BJ (cell line): ENCODE measurements around the gene GLRA1. TPM values are rescaled to one million over a fixed set of nuclear protein-coding genes. Genes with fewer than 3 reads are reported as not detected.
A peak's percentile ranks its signal among the peaks of the same experiment; 100 is the strongest.
"Not testable (repeated sequence)": the region's sequence is repeated elsewhere in the genome, so short reads cannot be mapped to it uniquely, and the experiment has no call there.

Experiments
- CTCF ChIA-PET: fragments of 350-600 bp; formaldehyde crosslinking; extraction: SDS; loops from one replicate; lab custom pipeline; 2021; ENCODE audit warnings: antibody characterized with exemption, inconsistent platforms; lab: Yijun Ruan, JAX
- POLR2A ChIA-PET: fragments of 300-600 bp; sonication (Branson Sonifier 250); formaldehyde crosslinking; extraction: SDS; loops from one replicate; lab custom pipeline; 2021; ENCODE audit warnings: antibody characterized with exemption; lab: Charles Lee
- DNase-seq: peaks from one replicate; pipeline ENCODE4 v3.0.0-alpha.2; 2011; ENCODE audit warnings: low read depth
- H3K27me3 ChIP-seq: 2 replicates; pipeline ENCODE4 v1.6.0; 2011; ENCODE audit warnings: low read length; ENCODE audit not compliant: control insufficient read depth, insufficient read depth
- H3K36me3 ChIP-seq: 2 replicates; pipeline ENCODE4 v1.5.1; 2011; ENCODE audit warnings: low read length; ENCODE audit not compliant: control insufficient read depth, insufficient read depth
- H3K4me3 ChIP-seq: 2 replicates; pipeline ENCODE4 v1.5.1; 2011; ENCODE audit warnings: low read depth, mild to moderate bottlenecking, control low read depth, low read length
- polyA plus RNA-seq: library from polyadenylated mRNA; depleted of rRNA; stranded (reverse); fragments of >200 nt; gene quantifications from 2 replicates; pipeline ENCODE4 v1.2.3, GENCODE V29; 2011
- TF ChIP-seq, protein P1 (sequence below): IDR thresholded peaks from 2 replicates; pipeline ENCODE4 v1.5.1; 2011; ENCODE audit warnings: low read depth, mild to moderate bottlenecking, control low read depth, inconsistent platforms, low read length, moderate library complexity; ENCODE audit not compliant: insufficient read depth

The GLRA1 gene
- polyA plus RNA-seq, 1 experiment = not detected

DNA sequence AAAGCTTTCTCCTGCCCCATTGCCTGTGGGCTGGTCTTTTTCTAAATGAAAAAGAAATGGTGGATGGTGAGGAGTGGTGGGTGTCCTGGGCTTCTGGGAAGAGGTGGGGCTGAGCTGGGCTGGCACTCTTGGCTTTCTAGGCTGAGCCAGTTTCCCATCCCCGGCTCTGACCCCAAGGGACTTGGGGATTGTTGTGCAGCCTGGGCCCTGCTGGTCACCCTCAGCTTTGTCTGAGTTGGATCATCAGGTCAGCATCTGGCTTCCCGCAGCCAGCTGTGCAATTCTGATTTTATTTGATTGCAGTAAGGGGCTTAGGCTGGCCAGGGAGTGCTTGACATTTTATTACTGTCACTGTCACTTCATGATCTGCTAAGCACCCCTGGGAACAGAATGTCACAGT lies 25.3 kb downstream of the GLRA1 start:
- no peak overlapping the region for H3K4me3 ChIP-seq
- no peaks in the 10 kb centered on the region for H3K36me3 ChIP-seq
- H3K27me3 ChIP-seq = no peaks in the 10 kb centered on the region
- ChIA-PET CTCF (interaction anchor here (0.9 kb wide), 1 partner anchor 241 kb away, joined by 3 read pairs; no protein-coding TSS in a partner anchor), POLR2A (no interaction called here)
- DNase-seq = no peak
- TF ChIP-seq, protein P1, sequence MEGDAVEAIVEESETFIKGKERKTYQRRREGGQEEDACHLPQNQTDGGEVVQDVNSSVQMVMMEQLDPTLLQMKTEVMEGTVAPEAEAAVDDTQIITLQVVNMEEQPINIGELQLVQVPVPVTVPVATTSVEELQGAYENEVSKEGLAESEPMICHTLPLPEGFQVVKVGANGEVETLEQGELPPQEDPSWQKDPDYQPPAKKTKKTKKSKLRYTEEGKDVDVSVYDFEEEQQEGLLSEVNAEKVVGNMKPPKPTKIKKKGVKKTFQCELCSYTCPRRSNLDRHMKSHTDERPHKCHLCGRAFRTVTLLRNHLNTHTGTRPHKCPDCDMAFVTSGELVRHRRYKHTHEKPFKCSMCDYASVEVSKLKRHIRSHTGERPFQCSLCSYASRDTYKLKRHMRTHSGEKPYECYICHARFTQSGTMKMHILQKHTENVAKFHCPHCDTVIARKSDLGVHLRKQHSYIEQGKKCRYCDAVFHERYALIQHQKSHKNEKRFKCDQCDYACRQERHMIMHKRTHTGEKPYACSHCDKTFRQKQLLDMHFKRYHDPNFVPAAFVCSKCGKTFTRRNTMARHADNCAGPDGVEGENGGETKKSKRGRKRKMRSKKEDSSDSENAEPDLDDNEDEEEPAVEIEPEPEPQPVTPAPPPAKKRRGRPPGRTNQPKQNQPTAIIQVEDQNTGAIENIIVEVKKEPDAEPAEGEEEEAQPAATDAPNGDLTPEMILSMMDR = no peak

GRCh38 chr5:151897896-151898295 lies 26.8 kb downstream of the GLRA1 start:
- no peak overlapping the region for H3K4me3 ChIP-seq
- ChIA-PET CTCF (interaction anchor here (1.4 kb wide), 1 partner anchor 10 kb away, joined by 5 read pairs; no protein-coding TSS in a partner anchor), POLR2A (no interaction called here)
- H3K27me3 ChIP-seq = no peaks in the 10 kb centered on the region
- no peaks in the 10 kb centered on the region for H3K36me3 ChIP-seq
- TF ChIP-seq, protein P1 = no peak
- DNase-seq = no peak

DNA sequence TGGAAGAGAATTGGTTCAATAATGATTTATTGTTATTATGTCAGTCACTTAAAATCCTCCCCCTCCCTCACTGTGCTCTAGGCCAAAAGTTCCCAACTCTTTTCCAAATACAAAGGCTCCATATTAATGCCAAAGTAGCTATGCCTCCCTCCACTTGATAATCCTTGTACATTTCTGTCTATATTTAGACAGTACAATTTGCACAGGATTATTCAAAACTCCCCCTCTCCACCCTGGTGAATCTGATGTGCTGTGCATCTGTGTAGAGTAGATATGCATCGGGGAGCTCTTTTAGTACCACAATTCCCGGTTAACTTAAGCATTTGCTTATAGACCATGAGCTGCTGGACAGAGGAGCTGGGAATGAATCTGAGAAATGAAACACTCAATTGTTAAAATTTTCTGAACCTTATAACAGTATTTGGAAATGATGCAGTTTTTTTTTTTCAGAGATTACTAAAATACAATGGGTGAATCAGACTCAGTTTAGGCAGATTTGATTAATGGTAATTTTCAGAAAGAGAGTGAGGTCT lies 27.6 kb downstream of the GLRA1 start:
- TF ChIP-seq, protein P1 = no peak
- DNase-seq = no peak
- Histone ChIP-seq H3K27me3 (no peaks in the 10 kb centered on the region), H3K36me3 (no peaks in the 10 kb centered on the region), H3K4me3 (no peak overlapping the region)
- ChIA-PET POLR2A (interaction anchor here (0.6 kb wide), 1 partner anchor 10 kb away, joined by 3 read pairs; no protein-coding TSS in a partner anchor), CTCF (interaction anchor here (1.1 to 1.4 kb wide), 2 partner anchors 9 to 10 kb away, joined by 3 to 5 read pairs; no protein-coding TSS in a partner anchor)

DNA sequence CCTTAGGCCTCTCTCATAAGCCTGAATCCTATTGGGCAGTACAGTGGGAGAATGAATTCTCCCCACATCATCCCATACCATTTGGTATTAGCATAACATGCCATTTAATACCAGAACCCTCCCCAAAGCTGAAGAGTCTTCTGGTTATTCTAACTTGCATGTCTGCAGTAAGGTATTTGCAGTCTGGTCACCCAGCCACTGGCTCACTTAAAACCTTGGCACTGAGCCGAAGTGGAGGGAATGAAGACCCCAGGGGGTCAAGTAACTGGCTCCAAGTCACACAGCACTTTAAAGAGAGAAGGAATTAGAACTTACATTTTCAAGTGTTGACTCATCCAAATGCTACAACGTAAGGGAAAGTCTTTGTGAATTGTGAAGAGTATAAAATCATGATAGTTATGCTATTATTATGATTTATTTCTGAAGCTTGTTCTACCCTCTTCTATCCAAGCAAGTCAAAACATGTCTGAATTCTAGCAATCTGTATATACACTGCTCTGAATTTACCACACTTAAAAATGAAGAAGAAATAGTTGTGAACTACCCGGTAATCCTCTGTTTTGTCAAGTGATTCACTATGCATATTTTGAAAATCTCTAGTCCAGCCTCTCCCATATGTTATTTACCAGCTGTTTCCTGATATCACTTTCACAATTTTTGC lies 28.5 kb downstream of the GLRA1 start:
- ChIA-PET CTCF (interaction anchor here (1.1 kb wide), 1 partner anchor 9 kb away, joined by 3 read pairs; no protein-coding TSS in a partner anchor), POLR2A (no interaction called here)
- Histone ChIP-seq H3K4me3 (no peak overlapping the region), H3K27me3 (no peaks in the 10 kb centered on the region), H3K36me3 (no peaks in the 10 kb centered on the region)
- DNase-seq = peak; percentile 31
- TF ChIP-seq, protein P1 = no peak

GRCh38 chr5:151895660-151896030 lies 29.0 kb downstream of the GLRA1 start:
- TF ChIP-seq, protein P1 = no peak
- ChIA-PET CTCF (no interaction called here), POLR2A (no interaction called here)
- DNase-seq = no peak
- no peak overlapping the region for H3K4me3 ChIP-seq
- no peaks in the 10 kb centered on the region for H3K36me3 ChIP-seq
- no peaks in the 10 kb centered on the region for H3K27me3 ChIP-seq

GRCh38 chr5:151893485-151893884 lies 31.2 kb downstream of the GLRA1 start:
- H3K27me3 ChIP-seq, H3K4me3 ChIP-seq, CTCF ChIA-PET, POLR2A ChIA-PET, DNase-seq, H3K36me3 ChIP-seq: not testable (repeated sequence)
